ENCODE data around the gene ANKLE2. TPM values are rescaled to one million over a fixed set of nuclear protein-coding genes. Genes with fewer than 3 reads are reported as not detected.
"Not testable (repeated sequence)": the region's sequence is repeated elsewhere in the genome, so short reads cannot be mapped to it uniquely, and the experiment has no call there.

ANKLE2 gene
- total and polyA plus RNA-seq, 4 experiments from 2014 or later: 21.0 to 101 (median 70.0) TPM

- Histone ChIP-seq H3K4me1 (ENCODE audit: insufficient read depth, low read length) (no peaks in the 10 kb centered on the region), H3K9me3 (ENCODE audit: control insufficient read depth in 1 of 2, low read length in 2 of 2) (no peaks in the 10 kb centered on the region), H3K27ac (ENCODE audit: low read depth, low read length) (no peak overlapping the region), H3K27me3 (ENCODE audit: insufficient read depth, low read length) (no peaks in the 10 kb centered on the region), H3K4me3 (ENCODE audit: low read length in 2 of 2) (no peak overlapping the region), H3K36me3 (ENCODE audit: insufficient read depth, low read length) (peaks cover 59% of the 10 kb centered on the region)
- intact Hi-C loops (cut with micrococcal nuclease): no loop called here
- POLR2A ChIA-PET (ENCODE audit: partially characterized antibody): no interaction called here
- no peak overlapping the region for H3K4me3 Mint-ChIP-seq
- no peaks in the 10 kb centered on the region for H3K9me3 Mint-ChIP-seq
- peaks cover 0 to 15% (median 6%) of the 10 kb centered on the region in 4 donors for H3K4me1 Mint-ChIP-seq
- no peaks in the 10 kb centered on the region for H3K27me3 Mint-ChIP-seq
- peaks cover 42 to 78% of the 10 kb centered on the region in 2 donors for H3K36me3 Mint-ChIP-seq
- DNase-seq: no peak
- no peak overlapping the region for H3K27ac Mint-ChIP-seq
- CTCF ChIA-PET (ENCODE audit: partially characterized antibody): no interaction called here
These were observed 41.5 kb upstream of the ANKLE2 start for GRCh38 chr12:132803125-132803524.

GRCh38 chr12:132801741-132802140, 40.1 kb upstream of the ANKLE2 start:
- H3K4me3 ChIP-seq (ENCODE audit: low read length in 2 of 2): no peak overlapping the region
- no peak for DNase-seq
- intact Hi-C loops (cut with micrococcal nuclease): no loop called here
- peaks cover 64% of the 10 kb centered on the region for H3K36me3 ChIP-seq (ENCODE audit: insufficient read depth, low read length)
- H3K36me3 Mint-ChIP-seq: peaks cover 42 to 77% of the 10 kb centered on the region in 2 donors
- H3K27me3 ChIP-seq (ENCODE audit: insufficient read depth, low read length): no peaks in the 10 kb centered on the region
- no peak overlapping the region for H3K27ac ChIP-seq (ENCODE audit: low read depth, low read length)
- H3K4me3 Mint-ChIP-seq: no peak overlapping the region
- H3K27me3 Mint-ChIP-seq: no peaks in the 10 kb centered on the region
- ChIA-PET CTCF (ENCODE audit: partially characterized antibody) (no interaction called here), POLR2A (ENCODE audit: partially characterized antibody) (no interaction called here)
- peaks cover 0 to 9% (median 4%) of the 10 kb centered on the region in 4 donors for H3K4me1 Mint-ChIP-seq
- no peaks in the 10 kb centered on the region for H3K9me3 ChIP-seq (ENCODE audit: control insufficient read depth in 1 of 2, low read length in 2 of 2)
- H3K27ac Mint-ChIP-seq: no peak overlapping the region
- H3K9me3 Mint-ChIP-seq: no peaks in the 10 kb centered on the region
- H3K4me1 ChIP-seq (ENCODE audit: insufficient read depth, low read length): no peaks in the 10 kb centered on the region

GRCh38 chr12:132798836-132799235, 37.2 kb upstream of the ANKLE2 start:
- H3K9me3 Mint-ChIP-seq: no peaks in the 10 kb centered on the region
- POLR2A ChIA-PET (ENCODE audit: partially characterized antibody): no interaction called here
- no peak overlapping the region for H3K4me3 Mint-ChIP-seq
- Histone ChIP-seq H3K27ac (ENCODE audit: low read depth, low read length) (no peak overlapping the region), H3K4me3 (ENCODE audit: low read length in 2 of 2) (no peak overlapping the region), H3K36me3 (ENCODE audit: insufficient read depth, low read length) (peaks cover 58% of the 10 kb centered on the region), H3K27me3 (ENCODE audit: insufficient read depth, low read length) (no peaks in the 10 kb centered on the region), H3K9me3 (ENCODE audit: control insufficient read depth in 1 of 2, low read length in 2 of 2) (no peaks in the 10 kb centered on the region), H3K4me1 (ENCODE audit: insufficient read depth, low read length) (no peaks in the 10 kb centered on the region)
- CTCF ChIA-PET (ENCODE audit: partially characterized antibody): no interaction called here
- intact Hi-C loops (cut with micrococcal nuclease): no loop called here
- DNase-seq: no peak
- H3K36me3 Mint-ChIP-seq: peaks cover 41 to 82% of the 10 kb centered on the region in 2 donors
- no peak overlapping the region for H3K27ac Mint-ChIP-seq
- H3K27me3 Mint-ChIP-seq: no peaks in the 10 kb centered on the region
- no peaks in the 10 kb centered on the region for H3K4me1 Mint-ChIP-seq

- intact Hi-C loops (cut with micrococcal nuclease): no loop called here
- H3K36me3 Mint-ChIP-seq: peaks cover 32 to 76% of the 10 kb centered on the region in 2 donors
- POLR2A ChIA-PET (ENCODE audit: partially characterized antibody): no interaction called here
- H3K4me3 Mint-ChIP-seq: no peak overlapping the region
- H3K4me1 ChIP-seq (ENCODE audit: insufficient read depth, low read length): no peaks in the 10 kb centered on the region
- peaks cover 52% of the 10 kb centered on the region for H3K36me3 ChIP-seq (ENCODE audit: insufficient read depth, low read length)
- H3K4me1 Mint-ChIP-seq: no peaks in the 10 kb centered on the region
- H3K27me3 Mint-ChIP-seq: no peaks in the 10 kb centered on the region
- DNase-seq: no peak
- no peak overlapping the region for H3K27ac Mint-ChIP-seq
- CTCF ChIA-PET (ENCODE audit: partially characterized antibody): no interaction called here
- no peaks in the 10 kb centered on the region for H3K9me3 Mint-ChIP-seq
- no peak overlapping the region for H3K4me3 ChIP-seq (ENCODE audit: low read length in 2 of 2)
- H3K27me3 ChIP-seq (ENCODE audit: insufficient read depth, low read length): no peaks in the 10 kb centered on the region
- H3K9me3 ChIP-seq (ENCODE audit: control insufficient read depth in 1 of 2, low read length in 2 of 2): no peaks in the 10 kb centered on the region
- no peak overlapping the region for H3K27ac ChIP-seq (ENCODE audit: low read depth, low read length)
These were observed 36.4 kb upstream of the ANKLE2 start for GRCh38 chr12:132797820-132798570.

GRCh38 chr12:132795847-132796246, 34.2 kb upstream of the ANKLE2 start:
- POLR2A ChIA-PET (ENCODE audit: partially characterized antibody): no interaction called here
- Mint-ChIP-seq H3K4me3 (no peak overlapping the region), H3K27me3 (no peaks in the 10 kb centered on the region), H3K36me3 (peaks cover 20 to 71% of the 10 kb centered on the region in 2 donors), H3K4me1 (no peaks in the 10 kb centered on the region), H3K27ac (no peak overlapping the region), H3K9me3 (no peaks in the 10 kb centered on the region)
- H3K36me3 ChIP-seq (ENCODE audit: insufficient read depth, low read length): peaks cover 53% of the 10 kb centered on the region
- no peaks in the 10 kb centered on the region for H3K9me3 ChIP-seq (ENCODE audit: control insufficient read depth in 1 of 2, low read length in 2 of 2)
- no peak overlapping the region for H3K27ac ChIP-seq (ENCODE audit: low read depth, low read length)
- no peaks in the 10 kb centered on the region for H3K4me1 ChIP-seq (ENCODE audit: insufficient read depth, low read length)
- CTCF ChIA-PET (ENCODE audit: partially characterized antibody): no interaction called here
- no peak overlapping the region for H3K4me3 ChIP-seq (ENCODE audit: low read length in 2 of 2)
- H3K27me3 ChIP-seq (ENCODE audit: insufficient read depth, low read length): no peaks in the 10 kb centered on the region
- intact Hi-C loops (cut with micrococcal nuclease): no loop called here
- DNase-seq: no peak

GRCh38 chr12:132791940-132792339, 30.3 kb upstream of the ANKLE2 start:
- H3K4me1 Mint-ChIP-seq; H3K4me3 Mint-ChIP-seq; H3K9me3 Mint-ChIP-seq; H3K4me1 ChIP-seq (ENCODE audit: insufficient read depth, low read length); H3K4me3 ChIP-seq (ENCODE audit: low read length in 2 of 2); H3K27me3 ChIP-seq (ENCODE audit: insufficient read depth, low read length); H3K27ac ChIP-seq (ENCODE audit: low read depth, low read length); CTCF ChIA-PET (ENCODE audit: partially characterized antibody); intact Hi-C loops (cut with micrococcal nuclease); DNase-seq; H3K27me3 Mint-ChIP-seq; H3K9me3 ChIP-seq (ENCODE audit: control insufficient read depth in 1 of 2, low read length in 2 of 2); POLR2A ChIA-PET (ENCODE audit: partially characterized antibody): not testable (repeated sequence)
- Mint-ChIP-seq H3K36me3 (peaks cover 34 to 60% of the 10 kb centered on the region in 2 donors), H3K27ac (peak overlapping the region in 1 of 7 donors; percentile 35)
- peaks cover 47% of the 10 kb centered on the region for H3K36me3 ChIP-seq (ENCODE audit: insufficient read depth, low read length)

- Histone ChIP-seq H3K27me3 (ENCODE audit: insufficient read depth, low read length) (no peaks in the 10 kb centered on the region), H3K36me3 (ENCODE audit: insufficient read depth, low read length) (peaks cover 52% of the 10 kb centered on the region), H3K9me3 (ENCODE audit: control insufficient read depth in 1 of 2, low read length in 2 of 2) (no peaks in the 10 kb centered on the region), H3K27ac (ENCODE audit: low read depth, low read length) (no peak overlapping the region), H3K4me1 (ENCODE audit: insufficient read depth, low read length) (no peaks in the 10 kb centered on the region), H3K4me3 (ENCODE audit: low read length in 2 of 2) (no peak overlapping the region)
- Mint-ChIP-seq H3K4me3 (no peak overlapping the region), H3K27ac (no peak overlapping the region), H3K36me3 (peaks cover 36 to 61% of the 10 kb centered on the region in 2 donors), H3K27me3 (no peaks in the 10 kb centered on the region), H3K9me3 (peaks cover 0 to 4% (median 0%) of the 10 kb centered on the region in 8 donors), H3K4me1 (no peaks in the 10 kb centered on the region)
- DNase-seq: no peak
- intact Hi-C loops (cut with micrococcal nuclease): no loop called here
- ChIA-PET CTCF (ENCODE audit: partially characterized antibody) (no interaction called here), POLR2A (ENCODE audit: partially characterized antibody) (no interaction called here)
These were observed 27.5 kb upstream of the ANKLE2 start for GRCh38 chr12:132789099-132789471.
